DND-41 (cell line): ENCODE results near the gene GIT1.

ENCODE experiments used
- CTCF ChIP-seq: IDR thresholded peaks from 2 replicates; pipeline ENCODE4 v1.5.1; 2012; ENCODE audit warnings: borderline replicate concordance, low read length, moderate library complexity, mild to moderate bottlenecking; ENCODE audit not compliant: poor library complexity, severe bottlenecking; ENCODE audit errors: extremely low read depth
- EZH2 ChIP-seq: IDR thresholded peaks from 3 replicates; pipeline ENCODE4 v1.6.1; 2012; ENCODE audit warnings: borderline replicate concordance, low read depth, mild to moderate bottlenecking, moderate library complexity, low read length, inconsistent platforms; ENCODE audit not compliant: severe bottlenecking

- TF ChIP-seq CTCF (no peak), EZH2 (no peak)
These were observed 18.0 kb downstream of the GIT1 start for GRCh38 chr17:29571486-29571882.
